ENCODE measurements around the gene BRINP3. TPM values are rescaled to one million over a fixed set of nuclear protein-coding genes. Genes with fewer than 3 reads are reported as not detected.

Gene BRINP3
- total RNA-seq, 1 experiment from 2014 or later: not detected

GRCh38 chr1:190205713-190206112, 272.0 kb downstream of the BRINP3 start:
- Histone ChIP-seq H3K14ac (ENCODE audit: insufficient read depth, low read length) (no peak overlapping the region), H2BK15ac (ENCODE audit: low read depth, low read length) (no peak overlapping the region), H3K27me3 (ENCODE audit: insufficient read depth, low read length) (no peaks in the 10 kb centered on the region), H3K9ac (ENCODE audit: extremely low read depth, insufficient read length, low read length) (no peak overlapping the region), H3K4me1 (ENCODE audit: insufficient read depth, low read length) (no peaks in the 10 kb centered on the region), H4K8ac (replicated peaks; ENCODE audit: insufficient read length, low read depth, low read length) (no peak overlapping the region), H3K4me2 (ENCODE audit: insufficient read depth, insufficient read length, low read length) (no peak overlapping the region), H3K27ac (ENCODE audit: insufficient read length, low read depth, low read length) (no peak overlapping the region), H2AFZ (ENCODE audit: low read length) (no peak overlapping the region), H3K4ac (ENCODE audit: low read depth, low read length) (no peak overlapping the region), H3K23me2 (ENCODE audit: insufficient read length, low read depth, low read length, poor library complexity, severe bottlenecking) (no peaks in the 10 kb centered on the region), H2BK5ac (ENCODE audit: insufficient read length, low read length) (no peak overlapping the region), H3K79me2 (ENCODE audit: insufficient read depth, low read length) (no peaks in the 10 kb centered on the region), H4K91ac (ENCODE audit: insufficient read length, low read depth, low read length) (no peak overlapping the region), H4K5ac (ENCODE audit: insufficient read length, low read depth, low read length) (no peak overlapping the region), H3K56ac (ENCODE audit: insufficient read length, low read depth, low read length) (no peak overlapping the region), H2AK5ac (ENCODE audit: insufficient read length, low read length) (no peak overlapping the region), H3K23ac (ENCODE audit: insufficient read length, low read depth, low read length) (no peak overlapping the region), H3T11ph (ENCODE audit: low read length) (no peak overlapping the region), H2BK20ac (ENCODE audit: low read depth, low read length, poor library complexity, severe bottlenecking) (no peak overlapping the region), H2BK120ac (ENCODE audit: low read depth, low read length, poor library complexity, severe bottlenecking) (no peak overlapping the region), H3K79me1 (ENCODE audit: insufficient read depth, low read depth, low read length, poor library complexity, severe bottlenecking) (no peaks in the 10 kb centered on the region), H2BK12ac (ENCODE audit: insufficient read length, low read depth, low read length) (no peak overlapping the region), H3K18ac (ENCODE audit: insufficient read length, low read depth, low read length) (no peak overlapping the region), H3K9me3 (ENCODE audit: control insufficient read depth, low read depth, low read length) (no peaks in the 10 kb centered on the region), H4K20me1 (ENCODE audit: control insufficient read depth, insufficient read depth, insufficient read length) (no peaks in the 10 kb centered on the region)
- H3K36me3 Mint-ChIP-seq (ENCODE audit: insufficient read depth in 1 of 3, low read depth in 3 of 3): peaks cover 2 to 6% (median 5%) of the 10 kb centered on the region in 3 experiments; a peak in 2 of 7 replicates
- H3K9me3 Mint-ChIP-seq: peaks cover 9 to 16% of the 10 kb centered on the region in 2 experiments
- no peak for DNase-seq
- no peak overlapping the region for H3K4me3 Mint-ChIP-seq
- WGBS (ENCODE audit: extremely low coverage, insufficient read length, low lambda C conversion rate): no CpG with 5 or more reads among the region's 2 CpGs
- peaks cover 0 to 3% of the 10 kb centered on the region in 2 experiments; a peak in 2 of 4 replicates for H3K4me1 Mint-ChIP-seq
- no peak for TF ChIP-seq CTCF (conservative IDR thresholded peaks at IDR 0.05)
- H3K27me3 Mint-ChIP-seq (ENCODE audit: low read depth): no peaks in the 10 kb centered on the region
- H3K27ac Mint-ChIP-seq: no peak overlapping the region
